ENCODE data around the gene SPTBN4.

Gene SPTBN4

GRCh38 chr19:40567040-40567749 is 100.4 kb downstream of the SPTBN4 start:
- DNase-seq: no peak

- no peak for DNase-seq
Measured at GRCh38 chr19:40567750-40568494, 101.1 kb downstream of the SPTBN4 start.

GRCh38 chr19:40570313-40571004 is 103.7 kb downstream of the SPTBN4 start:
- peak; percentile 99 for DNase-seq

- no peak for DNase-seq
Measured at GRCh38 chr19:40571005-40571318, 104.2 kb downstream of the SPTBN4 start.

- DNase-seq: no peak
Measured at GRCh38 chr19:40571831-40572495, 105.2 kb downstream of the SPTBN4 start.

GRCh38 chr19:40575326-40575725 is 108.5 kb downstream of the SPTBN4 start:
- no peak for DNase-seq

- DNase-seq: no peak
Measured at GRCh38 chr19:40576151-40576584, 109.4 kb downstream of the SPTBN4 start.

- peak; percentile 92 for DNase-seq
Measured at GRCh38 chr19:40576585-40577451, 110.0 kb downstream of the SPTBN4 start, which contains the start of gene SHKBP1. TSS of gene SHKBP1 (plus strand) at chr19:40576873. CDS start at chr19:40576900, 27 bp downstream.

- no peak for DNase-seq
Measured at GRCh38 chr19:40578442-40578908, 111.7 kb downstream of the SPTBN4 start.

GRCh38 chr19:40580619-40581018 is 113.8 kb downstream of the SPTBN4 start:
- no peak for DNase-seq

GRCh38 chr19:40581531-40581930 is 114.7 kb downstream of the SPTBN4 start:
- DNase-seq: no peak

- DNase-seq: no peak
Measured at GRCh38 chr19:40582467-40582866, 115.7 kb downstream of the SPTBN4 start.

GRCh38 chr19:40583283-40583682 is 116.5 kb downstream of the SPTBN4 start:
- no peak for DNase-seq

GRCh38 chr19:40584007-40584406 is 117.2 kb downstream of the SPTBN4 start:
- DNase-seq: no peak

GRCh38 chr19:40585241-40585981 is 118.6 kb downstream of the SPTBN4 start:
- DNase-seq: peak; percentile 24

- no peak for DNase-seq
Measured at GRCh38 chr19:40585982-40586422, 119.2 kb downstream of the SPTBN4 start.

GRCh38 chr19:40586611-40587010 is 119.8 kb downstream of the SPTBN4 start:
- no peak for DNase-seq

GRCh38 chr19:40588110-40588854 is 121.5 kb downstream of the SPTBN4 start:
- DNase-seq: peak; percentile 17

- DNase-seq: no peak
Measured at GRCh38 chr19:40588926-40589569, 122.2 kb downstream of the SPTBN4 start.
